HG02884 (cell line): ENCODE results near the gene GLT6D1.

Source experiments
- ATAC-seq: cut with Tn5 transposase; IDR thresholded peaks from one replicate; pipeline ENCODE4 v1.9.1; 2021; ENCODE audit warnings: mild to moderate bottlenecking, moderate library complexity; ENCODE audit not compliant: unreplicated experiment

Gene GLT6D1

DNA sequence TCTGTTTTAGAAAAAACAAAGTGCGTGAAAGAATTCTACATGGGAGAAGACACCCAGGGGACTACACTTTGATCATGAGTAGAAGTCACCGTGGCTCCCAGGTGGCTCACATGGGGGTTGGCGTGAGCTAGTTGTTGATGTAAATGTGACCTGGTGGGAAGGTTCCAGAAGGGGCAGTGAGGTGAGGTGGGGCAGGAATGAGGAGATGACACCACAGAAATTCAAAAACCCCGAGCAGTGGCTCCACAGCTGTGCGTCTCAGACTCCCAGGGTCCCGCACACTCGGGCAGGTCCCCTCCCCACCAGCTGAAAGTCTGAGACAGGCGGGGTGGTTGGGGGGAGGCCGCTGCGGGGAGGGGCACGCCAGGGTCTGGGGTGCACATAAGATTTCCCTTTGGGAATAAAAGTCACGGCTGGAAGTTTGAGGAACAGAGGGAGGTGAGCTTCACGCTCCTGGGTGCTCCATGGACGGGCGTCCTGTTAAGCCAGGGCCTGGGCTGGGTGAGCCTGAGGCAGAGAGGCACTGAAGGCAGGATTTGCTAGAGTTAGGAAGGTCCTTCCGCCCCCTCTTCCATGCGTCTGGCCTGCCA, 29.9 kb downstream of the GLT6D1 start:
- ATAC-seq, result no peak

DNA sequence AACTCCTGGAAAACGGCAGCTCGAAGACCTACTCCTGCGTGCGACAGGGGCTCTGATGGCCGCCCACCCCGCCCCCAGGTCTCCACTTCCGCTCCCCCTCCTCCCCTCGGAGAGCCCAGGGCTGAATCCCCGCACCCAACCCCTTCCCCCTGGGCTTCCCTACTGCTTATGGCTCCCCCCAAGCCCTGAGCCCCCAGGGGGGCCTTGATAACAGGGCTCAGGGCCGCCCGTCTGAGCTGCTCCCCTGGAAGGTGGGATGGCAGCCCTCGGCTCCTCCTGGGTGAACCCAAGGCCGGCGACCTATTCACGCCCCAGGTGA, 30.4 kb downstream of the GLT6D1 start:
- ATAC-seq, result no peak

DNA sequence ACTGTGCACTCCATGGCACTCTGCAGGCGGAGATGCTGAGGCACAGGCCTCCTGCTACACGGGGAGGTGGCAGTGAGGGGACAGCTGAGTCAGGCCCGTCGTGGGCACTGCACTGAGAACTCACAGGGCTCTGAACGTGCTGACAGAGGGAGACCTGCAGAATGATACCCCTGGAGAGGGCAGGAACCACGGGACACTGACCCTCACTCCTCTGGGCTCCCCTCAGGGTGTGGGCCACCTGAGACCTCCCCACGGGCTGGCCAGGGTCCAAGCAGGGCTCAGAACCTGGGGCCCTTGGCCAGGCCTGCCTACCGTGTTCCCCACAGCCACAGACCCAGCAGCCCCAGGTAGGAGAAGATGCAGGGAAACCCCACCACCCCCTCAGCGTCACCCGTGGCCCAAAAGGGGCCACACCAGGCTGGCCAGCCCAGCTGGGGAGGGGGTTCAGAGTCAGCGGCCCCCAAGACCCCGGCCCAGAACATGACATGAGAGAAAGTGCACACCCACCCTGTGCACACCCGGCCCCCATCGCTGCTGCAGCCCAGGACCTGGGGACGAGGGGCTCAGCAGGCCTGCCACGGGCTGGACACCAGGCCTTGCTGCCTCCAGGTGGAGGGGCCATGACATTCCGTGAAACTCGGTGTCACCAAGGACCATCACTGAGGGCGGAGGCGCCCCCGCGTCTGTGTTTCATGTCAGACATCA, 30.9 kb downstream of the GLT6D1 start:
- ATAC-seq, result no peak

DNA sequence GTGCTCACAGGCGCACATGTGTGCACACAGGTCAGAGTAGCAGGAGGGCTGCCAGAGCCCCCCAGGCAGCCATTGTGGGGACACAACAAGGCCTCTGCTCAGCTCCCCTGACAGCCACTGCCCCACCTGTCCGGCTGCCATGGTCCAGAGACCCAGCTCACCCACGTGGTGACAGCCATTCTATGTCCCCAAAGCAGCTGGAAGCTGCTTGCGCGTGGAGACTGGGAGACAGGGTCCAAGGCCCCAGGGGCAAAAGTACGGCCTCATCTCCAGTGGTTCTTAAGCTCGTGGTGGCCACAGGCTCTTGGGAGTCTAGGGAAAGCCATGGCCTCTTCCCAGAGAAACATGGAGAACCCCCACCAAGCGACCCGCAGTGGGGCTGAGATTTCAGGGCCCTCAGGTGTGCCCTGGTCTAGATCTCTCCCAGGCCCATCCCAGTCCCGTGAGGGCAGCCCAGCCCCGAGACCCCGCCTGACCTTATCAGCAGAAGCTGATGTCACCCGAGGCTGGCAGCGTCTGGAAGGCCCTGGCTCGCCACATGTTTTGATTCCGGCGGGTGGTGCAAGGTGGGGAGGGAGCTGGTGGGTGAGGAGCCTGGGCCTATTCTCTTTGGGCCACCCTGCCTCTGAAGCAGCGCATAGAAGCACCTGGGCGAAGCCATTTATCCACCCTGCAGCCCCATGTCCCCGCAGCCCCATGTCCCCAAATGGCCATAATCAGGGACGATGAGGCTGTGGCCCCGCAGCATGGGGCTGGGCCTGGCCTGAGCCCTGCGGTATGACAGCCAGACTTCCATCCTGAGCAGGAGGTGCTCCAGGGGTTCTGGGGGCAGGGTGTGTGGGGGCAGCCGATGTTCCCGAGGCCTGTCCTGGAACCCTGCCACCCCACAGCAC, 31.7 kb downstream of the GLT6D1 start:
- no peak for ATAC-seq

- ATAC-seq, result no peak
These were observed 32.5 kb downstream of the GLT6D1 start for GRCh38 chr9:135606885-135607259.

- no peak for ATAC-seq
These were observed 34.0 kb downstream of the GLT6D1 start for GRCh38 chr9:135605238-135605781.

GRCh38 chr9:135604437-135605237, 34.7 kb downstream of the GLT6D1 start:
- ATAC-seq, result no peak

GRCh38 chr9:135602789-135603481, 36.4 kb downstream of the GLT6D1 start:
- ATAC-seq, result no peak

- ATAC-seq, result no peak
These were observed 37.4 kb downstream of the GLT6D1 start for GRCh38 chr9:135601988-135602387.

- no peak for ATAC-seq
These were observed 39.0 kb downstream of the GLT6D1 start for GRCh38 chr9:135600296-135600817.

DNA sequence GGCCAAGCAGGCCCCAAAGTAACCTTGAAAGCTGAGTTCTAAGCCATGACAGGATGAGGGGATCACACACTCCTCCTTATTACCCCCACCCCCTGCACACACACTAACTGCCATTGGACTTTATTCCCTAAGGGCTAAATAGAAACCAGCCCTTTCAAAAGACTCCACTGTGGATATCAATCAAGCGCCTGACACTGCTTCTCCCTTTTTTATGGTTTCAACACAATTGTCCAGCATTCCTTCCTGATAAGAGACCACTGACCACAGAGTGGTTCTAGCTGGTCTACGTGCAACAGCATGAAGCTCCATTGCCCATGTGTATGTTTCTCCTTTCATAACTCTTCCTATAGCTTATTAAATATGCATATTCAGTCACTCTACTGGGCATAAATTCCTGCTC, 43.1 kb downstream of the GLT6D1 start:
- ATAC-seq, result no peak

DNA sequence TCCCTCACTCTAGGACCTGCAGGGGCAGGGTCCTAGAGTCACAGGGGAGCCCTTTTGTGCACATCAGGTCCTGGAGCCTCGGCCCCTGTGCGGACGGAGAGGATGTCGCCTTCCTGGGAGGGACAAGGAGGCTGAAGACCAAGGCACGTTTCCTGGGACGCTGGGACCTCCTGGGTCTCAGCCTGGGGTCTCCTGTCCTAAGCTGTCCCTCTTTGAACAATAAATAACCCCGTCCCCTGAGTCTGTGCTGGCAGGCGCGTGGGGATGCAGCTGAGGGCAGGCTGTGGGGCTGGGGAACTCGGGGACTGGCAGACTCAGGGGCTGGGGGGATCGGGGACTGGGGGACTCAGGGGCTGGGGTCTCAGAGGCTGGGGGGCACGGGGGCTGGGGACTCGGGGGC, 46.7 kb downstream of the GLT6D1 start:
- ATAC-seq, result no peak

- no peak for ATAC-seq
These were observed 47.1 kb downstream of the GLT6D1 start for GRCh38 chr9:135592331-135592590.

DNA sequence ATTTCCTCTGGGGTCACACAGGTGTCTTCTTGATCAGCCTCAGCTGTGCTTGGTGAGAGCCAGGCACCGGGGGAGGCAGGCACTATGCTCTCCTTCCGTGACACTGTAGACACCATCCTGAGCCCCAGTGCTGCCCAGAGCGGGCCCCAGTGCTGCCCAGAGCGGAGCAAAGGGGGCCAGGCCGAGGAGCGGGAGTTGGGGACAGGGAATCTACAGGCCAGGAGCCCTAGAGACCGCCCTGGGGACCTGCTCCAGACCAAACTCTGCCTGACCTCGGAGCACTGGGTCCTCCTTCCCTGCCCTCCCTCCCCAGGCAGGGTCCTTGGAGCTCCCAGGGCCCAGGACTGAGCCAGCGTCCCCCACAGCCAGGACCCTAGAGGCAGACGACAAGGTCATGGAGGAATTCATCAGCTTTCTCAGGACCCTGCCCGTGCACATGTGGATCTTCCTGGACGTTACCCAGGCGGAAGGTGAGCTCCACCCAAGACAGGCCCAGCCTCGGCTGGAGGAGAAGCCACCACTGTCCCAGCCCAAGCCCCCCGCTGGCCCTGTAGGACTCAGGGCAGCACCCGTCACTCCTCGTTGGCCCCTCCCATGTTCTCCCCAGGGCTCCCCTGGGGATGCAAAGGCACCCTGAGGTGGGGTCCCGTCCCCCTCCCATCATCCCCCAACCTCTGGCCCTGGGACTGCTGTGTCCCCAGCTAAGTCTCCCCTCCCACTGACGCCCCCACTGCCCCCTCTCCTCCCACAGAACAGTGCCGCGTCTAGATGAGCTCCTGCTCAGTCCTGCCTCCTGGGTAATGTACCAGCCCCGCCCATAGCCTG, 47.6 kb downstream of the GLT6D1 start:
- no peak for ATAC-seq

DNA sequence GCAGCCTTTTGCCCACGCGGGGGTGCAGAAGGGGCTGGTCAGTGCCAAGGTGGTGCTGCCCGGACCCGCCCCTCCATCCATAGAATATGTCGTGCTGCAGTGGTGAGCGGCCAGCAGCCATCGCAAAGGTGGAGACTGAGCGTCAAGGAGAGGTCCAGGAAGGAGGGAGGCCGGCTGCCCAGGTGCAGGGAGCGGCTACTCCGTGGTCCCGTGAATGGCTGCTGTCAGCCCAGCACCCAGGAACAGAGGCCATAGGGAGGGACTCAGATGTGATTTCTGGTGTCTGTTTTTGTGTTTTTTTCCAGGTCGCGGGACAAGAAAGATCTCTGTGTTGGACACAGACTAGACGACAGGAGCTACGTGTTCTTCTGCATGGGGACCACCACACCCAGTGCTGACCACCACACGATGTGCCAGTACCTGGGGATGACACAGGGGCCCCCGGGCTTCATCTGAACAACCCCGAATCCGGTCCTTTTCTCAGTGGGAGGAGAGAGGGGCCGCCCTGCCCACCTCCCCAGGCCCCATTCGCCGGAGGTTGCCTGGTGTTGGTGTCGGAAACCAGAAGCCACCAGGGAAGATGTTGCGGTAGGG, 48.8 kb downstream of the GLT6D1 start:
- ATAC-seq, result no peak

GRCh38 chr9:135589596-135590485, 49.5 kb downstream of the GLT6D1 start:
- no peak for ATAC-seq

- ATAC-seq, result no peak
These were observed 50.3 kb downstream of the GLT6D1 start for GRCh38 chr9:135588886-135589595.

DNA sequence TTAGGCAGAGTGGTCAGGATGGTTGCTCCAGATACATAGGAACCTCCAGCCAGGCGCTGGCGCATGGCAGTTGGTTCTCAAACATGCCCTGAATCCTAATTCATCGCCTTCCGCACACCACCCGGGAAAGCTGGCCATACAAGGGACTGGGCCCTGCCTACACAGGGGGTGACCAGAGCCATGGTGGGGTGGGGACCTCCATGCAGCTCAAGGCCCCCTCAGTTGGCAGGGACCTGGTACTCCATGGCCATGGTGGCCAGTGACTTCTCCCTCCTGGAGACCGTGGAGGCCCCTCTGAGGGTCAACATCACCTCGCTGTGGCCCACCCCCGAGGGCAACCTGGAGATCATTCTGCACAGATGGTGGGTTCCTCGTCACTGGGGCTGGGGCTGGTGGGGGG, 51.0 kb downstream of the GLT6D1 start:
- no peak for ATAC-seq
